Activated CD4-positive, alpha-beta T cell treated with anti-CD3 and anti-CD28 coated beads, Interleukin-2, amount 50 U/mL, for 24 hours (primary cell): Measurements from ENCODE around the gene MICOS13.

ENCODE experiments used
- DNase-seq, 2 donors: peaks; one replicate each; pipeline ENCODE4 v3.0.0-alpha.2; 2020; ENCODE audit warnings: low read depth in 1 of 2, low spot score in 1 of 2

MICOS13 gene

GRCh38 chr19:5687360-5688198 is 7.3 kb upstream of the MICOS13 start:
- DNase-seq: no peak

GRCh38 chr19:5686647-5687359 is 6.5 kb upstream of the MICOS13 start:
- peak; percentile 98 to 99 for DNase-seq

- no peak for DNase-seq
These were observed 6.0 kb upstream of the MICOS13 start for GRCh38 chr19:5686326-5686646.

GRCh38 chr19:5684694-5685430 is 4.5 kb upstream of the MICOS13 start:
- DNase-seq: no peak

GRCh38 chr19:5683177-5683886 is 3.0 kb upstream of the MICOS13 start:
- DNase-seq: no peak

- no peak for DNase-seq
These were observed 1.8 kb upstream of the MICOS13 start for GRCh38 chr19:5682107-5682482.

- DNase-seq: no peak
These were observed 1.2 kb upstream of the MICOS13 start for GRCh38 chr19:5681391-5682106.

- peak in 1 of 2 donors; percentile 22 for DNase-seq
These were observed 256 bp downstream of the MICOS13 start for GRCh38 chr19:5680084-5680436.

- no peak for DNase-seq
These were observed 830 bp downstream of the MICOS13 start for GRCh38 chr19:5679289-5680083.

GRCh38 chr19:5678071-5678718 is 2.1 kb downstream of the MICOS13 start:
- no peak for DNase-seq

- no peak for DNase-seq
These were observed 2.7 kb downstream of the MICOS13 start for GRCh38 chr19:5677580-5677979.

- DNase-seq: no peak
These were observed 3.2 kb downstream of the MICOS13 start for GRCh38 chr19:5677136-5677535.

GRCh38 chr19:5676772-5677105 is 3.6 kb downstream of the MICOS13 start:
- no peak for DNase-seq

- no peak for DNase-seq
These were observed 4.1 kb downstream of the MICOS13 start for GRCh38 chr19:5676105-5676771.

- no peak for DNase-seq
These were observed 5.6 kb downstream of the MICOS13 start for GRCh38 chr19:5674714-5675113.

- no peak for DNase-seq
These were observed 6.6 kb downstream of the MICOS13 start for GRCh38 chr19:5673752-5674151.

- DNase-seq: no peak
These were observed 7.4 kb downstream of the MICOS13 start for GRCh38 chr19:5672708-5673459.

- no peak for DNase-seq
These were observed 8.7 kb downstream of the MICOS13 start for GRCh38 chr19:5671600-5671999.
